ENCODE measurements around the gene S1PR4. TPM values are rescaled to one million over a fixed set of nuclear protein-coding genes. Genes with fewer than 3 reads are reported as not detected.
"Not testable (repeated sequence)": the region's sequence is repeated elsewhere in the genome, so short reads cannot be mapped to it uniquely, and the experiment has no call there.

Gene S1PR4
- total and polyA plus RNA-seq, 2 donors (not counting 1 experiment from before 2014, with no cell fraction given), result not detected

DNA sequence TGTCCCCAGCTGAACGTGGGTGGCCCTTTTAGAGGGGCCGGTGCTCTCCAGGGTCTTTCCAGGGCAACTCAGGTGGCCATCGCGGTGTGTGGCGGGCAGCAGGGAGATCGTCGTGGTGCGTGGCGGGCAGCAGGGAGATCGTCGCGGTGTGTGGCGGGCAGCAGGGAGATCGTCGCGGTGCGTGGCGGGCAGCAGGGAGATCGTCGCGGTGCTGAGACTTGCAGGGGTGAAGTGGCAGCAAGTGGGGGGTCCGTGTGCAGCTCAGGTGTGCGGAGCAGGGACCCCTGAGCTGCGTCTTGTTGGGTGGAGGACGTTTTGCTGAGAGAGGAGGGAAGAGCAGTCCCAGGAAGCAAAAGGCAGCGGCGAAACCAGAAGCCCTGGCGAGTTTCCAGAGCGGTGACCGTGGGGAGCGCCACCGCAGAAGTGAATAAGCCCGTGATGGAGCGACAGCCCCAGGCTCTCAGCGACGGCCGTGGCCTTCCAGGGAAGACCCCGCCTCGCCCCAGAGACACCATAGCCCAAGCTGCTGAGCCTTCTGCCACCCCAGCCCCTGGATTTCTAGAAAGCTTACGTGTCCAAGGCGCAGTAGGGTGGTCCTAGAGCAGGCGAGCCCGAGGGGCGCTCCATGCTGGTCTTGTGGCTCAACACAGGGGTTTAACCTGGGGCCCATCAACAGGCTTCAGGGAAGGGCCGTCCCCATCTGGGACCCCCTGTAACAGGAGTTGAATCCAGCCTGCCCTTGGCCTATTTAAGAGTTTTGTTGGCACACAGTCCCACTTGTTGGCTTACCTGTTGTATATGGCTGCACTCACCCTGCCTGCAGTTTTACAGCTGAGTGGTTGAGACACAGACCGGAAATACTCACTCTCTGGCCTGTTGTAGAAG is 12.6 kb downstream of the S1PR4 start:
- Histone ChIP-seq H3K4me3 (replicated peaks in 1 of 4; ENCODE audit: control extremely low read depth in 1 of 4, insufficient read depth in 1 of 4, low read depth in 3 of 4, low read length in 4 of 4) (no peak overlapping the region), H2AFZ (ENCODE audit: low read length) (no peak overlapping the region), H3K9ac (ENCODE audit: insufficient read depth, low read length) (no peak overlapping the region), H3K27me3 (ENCODE audit: control insufficient read depth, insufficient read depth, low read length) (no peaks in the 10 kb centered on the region), H3K27ac (ENCODE audit: insufficient read depth, low read length) (no peak overlapping the region), H4K20me1 (ENCODE audit: control insufficient read depth, extremely low read depth, insufficient read depth, low read length) (no peaks in the 10 kb centered on the region), H3K79me2 (ENCODE audit: control insufficient read depth, insufficient read depth, low read length) (peaks cover 54% of the 10 kb centered on the region), H3K9me3 (ENCODE audit: control insufficient read depth, insufficient read depth, low read depth, low read length) (no peaks in the 10 kb centered on the region), H3K36me3 (ENCODE audit: control insufficient read depth, insufficient read depth, low read length) (peaks cover 15% of the 10 kb centered on the region), H3K4me2 (ENCODE audit: extremely low read depth, insufficient read depth, low read length) (no peak overlapping the region), H3K4me1 (ENCODE audit: control insufficient read depth, extremely low read depth, insufficient read depth, low read length) (peaks cover 9% of the 10 kb centered on the region)
- no peak for DNase-seq (ENCODE audit: low read depth in 2 of 2)
- TF ChIP-seq, protein P1, sequence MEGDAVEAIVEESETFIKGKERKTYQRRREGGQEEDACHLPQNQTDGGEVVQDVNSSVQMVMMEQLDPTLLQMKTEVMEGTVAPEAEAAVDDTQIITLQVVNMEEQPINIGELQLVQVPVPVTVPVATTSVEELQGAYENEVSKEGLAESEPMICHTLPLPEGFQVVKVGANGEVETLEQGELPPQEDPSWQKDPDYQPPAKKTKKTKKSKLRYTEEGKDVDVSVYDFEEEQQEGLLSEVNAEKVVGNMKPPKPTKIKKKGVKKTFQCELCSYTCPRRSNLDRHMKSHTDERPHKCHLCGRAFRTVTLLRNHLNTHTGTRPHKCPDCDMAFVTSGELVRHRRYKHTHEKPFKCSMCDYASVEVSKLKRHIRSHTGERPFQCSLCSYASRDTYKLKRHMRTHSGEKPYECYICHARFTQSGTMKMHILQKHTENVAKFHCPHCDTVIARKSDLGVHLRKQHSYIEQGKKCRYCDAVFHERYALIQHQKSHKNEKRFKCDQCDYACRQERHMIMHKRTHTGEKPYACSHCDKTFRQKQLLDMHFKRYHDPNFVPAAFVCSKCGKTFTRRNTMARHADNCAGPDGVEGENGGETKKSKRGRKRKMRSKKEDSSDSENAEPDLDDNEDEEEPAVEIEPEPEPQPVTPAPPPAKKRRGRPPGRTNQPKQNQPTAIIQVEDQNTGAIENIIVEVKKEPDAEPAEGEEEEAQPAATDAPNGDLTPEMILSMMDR (conservative IDR thresholded peaks at IDR 0.05 in 1 of 2, IDR thresholded peaks at IDR 0.05 in 1 of 2; ENCODE audit: low read depth in 1 of 2, low read length in 2 of 2), result no peak
- TF ChIP-seq EZH2 (IDR thresholded peaks at IDR 0.05; ENCODE audit: low read length, missing control alignments), result no peak

DNA sequence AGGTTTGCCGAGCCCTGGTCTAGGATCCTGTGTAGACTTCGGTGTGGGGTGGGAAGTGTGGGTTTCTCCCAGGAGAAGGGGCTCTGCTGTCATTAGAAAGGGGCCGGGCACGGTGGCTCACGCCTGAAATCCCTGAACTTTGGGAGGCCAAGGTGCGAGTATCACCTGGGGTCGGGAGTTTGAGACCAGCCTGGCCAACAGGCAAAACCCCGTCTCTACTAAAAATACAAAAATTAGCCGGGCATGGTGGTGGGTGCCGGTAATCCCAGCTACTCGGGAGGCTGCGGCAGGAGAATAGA is 13.2 kb downstream of the S1PR4 start:
- H3K9me3 ChIP-seq (ENCODE audit: control insufficient read depth, insufficient read depth, low read depth, low read length); H3K9ac ChIP-seq (ENCODE audit: insufficient read depth, low read length); H2AFZ ChIP-seq (ENCODE audit: low read length); H3K4me3 ChIP-seq (replicated peaks in 1 of 4; ENCODE audit: control extremely low read depth in 1 of 4, insufficient read depth in 1 of 4, low read depth in 3 of 4, low read length in 4 of 4); H3K27me3 ChIP-seq (ENCODE audit: control insufficient read depth, insufficient read depth, low read length); DNase-seq (ENCODE audit: low read depth in 2 of 2); H3K4me1 ChIP-seq (ENCODE audit: control insufficient read depth, extremely low read depth, insufficient read depth, low read length); H4K20me1 ChIP-seq (ENCODE audit: control insufficient read depth, extremely low read depth, insufficient read depth, low read length); H3K4me2 ChIP-seq (ENCODE audit: extremely low read depth, insufficient read depth, low read length); H3K27ac ChIP-seq (ENCODE audit: insufficient read depth, low read length): not testable (repeated sequence)
- H3K36me3 ChIP-seq (ENCODE audit: control insufficient read depth, insufficient read depth, low read length), result peaks cover 15% of the 10 kb centered on the region
- H3K79me2 ChIP-seq (ENCODE audit: control insufficient read depth, insufficient read depth, low read length), result peaks cover 48% of the 10 kb centered on the region

DNA sequence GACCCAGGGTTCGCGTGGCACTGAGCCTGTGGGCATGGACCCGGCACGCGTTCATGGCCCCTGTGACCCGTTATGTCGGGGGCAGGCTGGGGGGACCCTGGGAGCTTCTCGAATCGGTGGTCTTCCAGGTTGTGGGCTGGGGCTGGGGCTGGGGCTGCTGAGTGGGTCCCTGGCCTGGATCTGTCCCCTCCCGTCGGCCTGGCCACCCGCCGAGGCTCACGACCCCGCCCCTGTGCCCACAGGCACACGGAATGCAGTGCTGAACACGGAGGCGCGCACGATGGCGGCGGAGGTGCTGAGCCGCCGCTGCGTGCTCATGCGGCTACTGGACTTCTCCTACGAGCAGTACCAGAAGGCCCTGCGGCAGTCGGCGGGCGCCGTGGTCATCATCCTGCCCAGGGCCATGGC is 13.7 kb downstream of the S1PR4 start:
- H3K4me3 ChIP-seq (replicated peaks in 1 of 4; ENCODE audit: control extremely low read depth in 1 of 4, insufficient read depth in 1 of 4, low read depth in 3 of 4, low read length in 4 of 4), result no peak overlapping the region
- peaks cover 3% of the 10 kb centered on the region for H3K4me1 ChIP-seq (ENCODE audit: control insufficient read depth, extremely low read depth, insufficient read depth, low read length)
- no peak overlapping the region for H2AFZ ChIP-seq (ENCODE audit: low read length)

More for the DNA sequence above, 13.7 kb downstream of the S1PR4 start:
- Histone ChIP-seq H3K27ac (ENCODE audit: insufficient read depth, low read length) (no peak overlapping the region), H4K20me1 (ENCODE audit: control insufficient read depth, extremely low read depth, insufficient read depth, low read length) (no peaks in the 10 kb centered on the region), H3K79me2 (ENCODE audit: control insufficient read depth, insufficient read depth, low read length) (peaks cover 43% of the 10 kb centered on the region), H3K4me2 (ENCODE audit: extremely low read depth, insufficient read depth, low read length) (no peak overlapping the region), H3K9me3 (ENCODE audit: control insufficient read depth, insufficient read depth, low read depth, low read length) (no peaks in the 10 kb centered on the region), H3K27me3 (ENCODE audit: control insufficient read depth, insufficient read depth, low read length) (no peaks in the 10 kb centered on the region), H3K9ac (ENCODE audit: insufficient read depth, low read length) (no peak overlapping the region), H3K36me3 (ENCODE audit: control insufficient read depth, insufficient read depth, low read length) (peaks cover 17% of the 10 kb centered on the region)
- DNase-seq (ENCODE audit: low read depth in 2 of 2), result no peak
- no peak for TF ChIP-seq EZH2 (IDR thresholded peaks at IDR 0.05; ENCODE audit: low read length, missing control alignments)
- TF ChIP-seq, protein P1 (conservative IDR thresholded peaks at IDR 0.05 in 1 of 2, IDR thresholded peaks at IDR 0.05 in 1 of 2; ENCODE audit: low read depth in 1 of 2, low read length in 2 of 2), result no peak

All from fibroblast of lung (primary cell).